AG04449 (cell line): ENCODE results near the gene SYP.

ENCODE experiments used
- CTCF ChIA-PET: fragments of 350-600 bp; formaldehyde crosslinking; extraction: SDS; loops from one replicate; lab custom pipeline; 2021; ENCODE audit warnings: antibody characterized with exemption; lab: Yijun Ruan, JAX
- POLR2A ChIA-PET: fragments of 400-600, 350-600 bp; formaldehyde crosslinking; extraction: SDS; loops from one replicate; lab custom pipeline; 2020; ENCODE audit warnings: antibody characterized with exemption, inconsistent platforms; lab: Yijun Ruan, JAX
- DNase-seq: peaks from one replicate; pipeline ENCODE4 v3.0.0-alpha.2; 2010; ENCODE audit warnings: low read depth, low spot score
- H3K4me3 ChIP-seq: 2 replicates; pipeline ENCODE4 v1.5.1; 2011; ENCODE audit warnings: low read depth, mild to moderate bottlenecking, control low read depth, low read length
- TF ChIP-seq, protein P1 (sequence below): IDR thresholded peaks from one replicate; pipeline ENCODE4 v1.5.1; 2011; ENCODE audit warnings: mild to moderate bottlenecking, moderate library complexity, low read length, control low read depth, inconsistent platforms; ENCODE audit not compliant: insufficient read depth; ENCODE audit errors: missing control alignments

Gene SYP

DNA sequence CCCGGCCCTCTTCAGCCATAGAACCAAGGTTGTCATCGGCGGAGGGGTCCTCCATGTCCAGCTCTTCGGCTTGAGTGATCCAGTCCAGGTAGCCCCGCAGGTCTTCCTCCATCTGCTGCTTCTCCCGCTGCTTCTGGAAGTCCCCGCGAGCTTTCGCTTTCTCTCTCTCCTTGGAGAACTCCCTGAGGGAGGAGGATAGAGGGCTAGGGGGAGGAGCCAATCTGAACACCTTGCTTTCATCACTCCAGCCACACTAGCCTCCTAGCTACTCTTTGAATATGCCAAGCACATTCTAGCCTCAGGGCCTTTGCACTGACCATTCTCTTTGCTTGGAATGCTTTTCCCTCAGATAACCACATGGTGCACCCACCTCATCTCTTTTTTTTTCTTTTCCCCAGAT is 27.0 kb upstream of the SYP start:
- CTCF ChIA-PET: interaction anchor here (1.1 kb wide), 1 partner anchor 34 kb away, joined by 5 read pairs; no protein-coding TSS in a partner anchor
- TF ChIP-seq, protein P1, sequence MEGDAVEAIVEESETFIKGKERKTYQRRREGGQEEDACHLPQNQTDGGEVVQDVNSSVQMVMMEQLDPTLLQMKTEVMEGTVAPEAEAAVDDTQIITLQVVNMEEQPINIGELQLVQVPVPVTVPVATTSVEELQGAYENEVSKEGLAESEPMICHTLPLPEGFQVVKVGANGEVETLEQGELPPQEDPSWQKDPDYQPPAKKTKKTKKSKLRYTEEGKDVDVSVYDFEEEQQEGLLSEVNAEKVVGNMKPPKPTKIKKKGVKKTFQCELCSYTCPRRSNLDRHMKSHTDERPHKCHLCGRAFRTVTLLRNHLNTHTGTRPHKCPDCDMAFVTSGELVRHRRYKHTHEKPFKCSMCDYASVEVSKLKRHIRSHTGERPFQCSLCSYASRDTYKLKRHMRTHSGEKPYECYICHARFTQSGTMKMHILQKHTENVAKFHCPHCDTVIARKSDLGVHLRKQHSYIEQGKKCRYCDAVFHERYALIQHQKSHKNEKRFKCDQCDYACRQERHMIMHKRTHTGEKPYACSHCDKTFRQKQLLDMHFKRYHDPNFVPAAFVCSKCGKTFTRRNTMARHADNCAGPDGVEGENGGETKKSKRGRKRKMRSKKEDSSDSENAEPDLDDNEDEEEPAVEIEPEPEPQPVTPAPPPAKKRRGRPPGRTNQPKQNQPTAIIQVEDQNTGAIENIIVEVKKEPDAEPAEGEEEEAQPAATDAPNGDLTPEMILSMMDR: no peak
- POLR2A ChIA-PET: no interaction called here
- DNase-seq: no peak
- H3K4me3 ChIP-seq: no peak overlapping the region

DNA sequence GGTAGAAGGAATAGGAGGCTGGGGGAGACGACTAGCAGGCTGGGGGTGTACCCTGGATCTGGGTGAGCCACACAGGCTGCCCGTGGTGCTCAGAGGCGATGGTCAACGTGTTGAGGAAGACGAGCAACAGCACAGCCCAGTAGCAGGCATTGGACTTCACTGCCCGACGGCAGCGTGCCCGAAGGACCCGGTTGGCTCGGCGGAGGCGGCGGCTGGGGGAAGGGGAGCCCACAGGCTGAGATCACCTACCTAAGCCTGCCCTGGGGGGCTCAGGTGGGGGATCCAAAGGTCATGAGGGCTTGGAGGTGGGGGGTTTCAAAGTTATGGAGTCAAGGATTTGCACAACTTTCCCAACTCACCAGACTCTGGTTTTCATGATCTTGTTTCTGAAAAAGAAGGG is 25.9 kb upstream of the SYP start:
- no peak overlapping the region for H3K4me3 ChIP-seq
- DNase-seq: no peak
- ChIA-PET POLR2A (no interaction called here), CTCF (interaction anchor here (1.0 kb wide), 2 partner anchors 14 to 34 kb away, joined by 3 read pairs; no protein-coding TSS in a partner anchor)
- TF ChIP-seq, protein P1: no peak

DNA sequence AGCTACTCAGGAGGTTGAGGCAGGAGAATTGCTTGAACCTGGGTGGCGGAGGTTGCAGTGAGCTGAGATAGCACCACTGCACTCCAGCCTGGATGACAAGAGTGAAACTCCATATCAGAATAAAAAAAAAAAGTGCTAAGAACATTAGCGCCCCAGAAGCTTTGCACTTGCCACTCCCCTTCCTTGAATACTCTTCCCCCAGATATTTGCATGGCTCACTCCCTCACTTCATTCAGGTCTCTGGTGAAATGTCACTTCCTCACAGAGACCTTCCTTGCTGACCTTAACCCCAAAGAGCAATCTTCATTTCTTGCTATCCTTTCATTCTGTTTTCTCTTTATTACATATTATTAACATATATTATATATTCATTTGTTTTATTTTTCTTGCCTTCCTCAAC is 21.9 kb upstream of the SYP start:
- H3K4me3 ChIP-seq: no peak overlapping the region
- POLR2A ChIA-PET: no interaction called here
- TF ChIP-seq, protein P1: no peak
- CTCF ChIA-PET: no interaction called here
- DNase-seq: no peak

DNA sequence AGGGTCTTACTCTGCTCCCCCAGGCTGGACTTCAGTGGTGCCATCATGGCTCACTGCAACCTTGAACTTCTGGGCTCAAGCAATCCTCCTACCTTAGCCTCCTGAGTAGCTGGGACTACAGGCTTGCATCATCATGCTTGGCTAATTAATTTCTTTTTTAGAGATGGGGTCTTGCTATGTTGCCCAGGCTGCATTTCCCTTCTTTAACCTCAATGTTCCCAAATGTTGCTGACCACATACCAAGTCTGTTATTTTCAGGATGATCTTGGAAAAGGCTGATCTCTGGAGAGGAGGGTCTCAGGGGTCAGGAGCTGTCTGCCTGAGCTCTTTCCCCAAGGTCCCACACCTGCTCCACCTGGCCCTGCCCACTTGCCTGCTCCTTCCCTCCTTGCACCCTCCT is 20.1 kb upstream of the SYP start:
- ChIA-PET POLR2A (no interaction called here), CTCF (no interaction called here)
- no peak overlapping the region for H3K4me3 ChIP-seq
- DNase-seq: no peak
- TF ChIP-seq, protein P1: no peak

DNA sequence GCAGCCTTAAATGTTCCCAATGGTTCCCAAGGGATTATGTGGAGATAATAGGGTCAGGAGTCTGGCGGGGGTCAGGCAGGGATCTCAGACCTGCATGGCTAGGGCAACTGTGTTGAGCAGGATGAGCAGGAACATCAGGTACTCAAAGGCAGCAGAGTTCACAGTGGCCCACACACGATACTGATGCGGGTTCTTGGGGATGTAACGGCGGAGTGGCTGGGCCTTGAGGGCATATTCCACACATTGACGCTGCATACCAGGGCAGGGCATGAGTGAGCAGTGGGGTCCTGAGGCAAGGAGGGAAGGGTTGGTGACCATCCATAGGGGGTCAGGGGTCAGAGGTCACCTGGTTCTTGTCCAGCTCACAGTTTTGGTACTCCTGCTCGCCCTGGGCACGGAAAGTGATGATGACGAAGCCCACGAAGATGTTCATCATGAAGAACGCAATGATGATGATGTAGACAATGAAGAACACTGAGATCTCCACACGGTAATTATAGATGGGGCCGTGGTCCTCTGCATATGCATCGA is 15.1 kb upstream of the SYP start:
- CTCF ChIA-PET: interaction anchor here (1.2 kb wide), 1 partner anchor 22 kb away, joined by 3 read pairs; no protein-coding TSS in a partner anchor
- POLR2A ChIA-PET: no interaction called here
- TF ChIP-seq, protein P1: no peak

DNA sequence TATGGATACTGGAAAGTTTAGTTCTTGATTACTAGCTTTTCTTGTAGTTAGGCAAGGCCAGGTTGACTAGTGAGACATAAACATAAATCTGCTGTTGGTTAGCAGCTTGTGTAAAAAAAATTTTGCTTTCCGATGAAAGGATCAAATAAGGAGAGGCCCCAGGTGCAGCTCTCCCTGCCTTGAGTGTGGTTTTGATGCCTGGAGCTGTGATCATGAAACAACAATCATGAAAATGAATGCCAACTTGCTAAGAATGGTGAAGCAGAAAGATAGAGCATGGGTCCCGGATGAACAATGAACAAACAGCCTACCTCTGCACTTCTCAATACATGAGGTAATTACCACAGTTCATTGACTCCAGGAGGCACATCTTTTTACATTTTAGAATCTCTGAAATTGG is 14.4 kb upstream of the SYP start:
- ChIA-PET CTCF (interaction anchor here (1.2 kb wide), 1 partner anchor 21 kb away, joined by 3 read pairs; no protein-coding TSS in a partner anchor), POLR2A (no interaction called here)
- TF ChIP-seq, protein P1: no peak
- no peak for DNase-seq
- H3K4me3 ChIP-seq: no peak overlapping the region

More for the DNA sequence above, 15.1 kb upstream of the SYP start:
- no peak overlapping the region for H3K4me3 ChIP-seq
- DNase-seq: no peak
